Measurements from ENCODE around the gene NSUN2. TPM values are rescaled to one million over a fixed set of nuclear protein-coding genes. Genes with fewer than 3 reads are reported as not detected.

NSUN2 gene
- polyA plus RNA-seq, 3 donors = 24.4 to 63.4 (median 25.6) TPM

GRCh38 chr5:6634788-6635430 is 2.1 kb upstream of the NSUN2 start:
- H3K4me1 ChIP-seq (ENCODE audit: control insufficient read depth in 1 of 2, insufficient read depth in 2 of 2, low read length in 2 of 2) = peaks cover 31 to 49% of the 10 kb centered on the region in 2 donors
- H3K27ac ChIP-seq (ENCODE audit: low read depth in 1 of 2, low read length in 2 of 2) = peak overlapping the region in 1 of 2 donors; percentile 57
- H3K9ac ChIP-seq (ENCODE audit: insufficient read depth, low read length, poor library complexity, severe bottlenecking) = peak overlapping the region; percentile 12
- Mint-ChIP-seq H3K27me3 (ENCODE audit: low read depth in 3 of 3) (peaks cover 1 to 8% (median 3%) of the 10 kb centered on the region in 3 donors), H3K27ac (peak overlapping the region in 4 of 7 donors; percentile 13 to 83 (median 72)), H3K4me3 (peak overlapping the region; percentile 60 to 90), H3K9me3 (no peaks in the 10 kb centered on the region), H3K4me1 (peaks cover 63% of the 10 kb centered on the region), H3K36me3 (peaks cover 38 to 42% of the 10 kb centered on the region in 2 donors)
- DNase-seq = no peak
- peak overlapping the region; percentile 19 for H2AFZ ChIP-seq (ENCODE audit: insufficient read depth, low read depth, low read length, poor library complexity, severe bottlenecking)
- intact Hi-C loops (cut with micrococcal nuclease) = loop anchor here (5.0 to 10.0 kb wide), 4 partner anchors 110 to 1230 kb away; partner anchors contain the start of genes ICE1 (in 2 of the 2), FASTKD3 (in 1 of the 2) and MTRR (in 1 of the 2)
- peaks cover 11 to 39% of the 10 kb centered on the region in 2 donors for H3K36me3 ChIP-seq (replicated peaks in 1 of 2; ENCODE audit: control insufficient read depth in 1 of 2, insufficient read depth in 2 of 2, low read length in 2 of 2)
- H3K9me3 ChIP-seq (replicated peaks in 1 of 2; ENCODE audit: control insufficient read depth in 1 of 2, insufficient read depth in 1 of 2, low read length in 2 of 2) = no peaks in the 10 kb centered on the region
- WGBS (ENCODE audit: insufficient coverage) = 96% methylated on average over 2 of the region's 5 CpGs
- H3K4me3 ChIP-seq (replicated peaks in 1 of 3; ENCODE audit: low read depth in 2 of 3, low read length in 3 of 3) = peak overlapping the region in 2 of 3 experiments; percentile 84 to 94
- TF ChIP-seq CTCF (IDR thresholded peaks at IDR 0.05) = no peak
- H3K27me3 ChIP-seq (ENCODE audit: control insufficient read depth in 2 of 2, insufficient read depth in 2 of 2, low read length in 2 of 2) = no peaks in the 10 kb centered on the region
- peaks cover 90% of the 10 kb centered on the region for H3K79me2 ChIP-seq (ENCODE audit: insufficient read depth, low read length)
- peaks cover 84% of the 10 kb centered on the region for H4K20me1 ChIP-seq (ENCODE audit: insufficient read depth, low read length)
- H3K4me2 ChIP-seq (replicated peaks; ENCODE audit: extremely low read depth, low read length, poor library complexity, severe bottlenecking) = peak overlapping the region; percentile 95

- peak overlapping the region; percentile 88 for H2AFZ ChIP-seq (ENCODE audit: insufficient read depth, low read depth, low read length, poor library complexity, severe bottlenecking)
- peak overlapping the region; percentile 13 to 94 (median 80) for H3K27ac Mint-ChIP-seq
- TF ChIP-seq CTCF (IDR thresholded peaks at IDR 0.05) = no peak
- H3K4me1 Mint-ChIP-seq = peaks cover 63% of the 10 kb centered on the region
- H3K4me1 ChIP-seq (ENCODE audit: control insufficient read depth in 1 of 2, insufficient read depth in 2 of 2, low read length in 2 of 2) = peaks cover 31 to 49% of the 10 kb centered on the region in 2 donors
- WGBS (ENCODE audit: insufficient coverage) = 0% methylated on average over 4 of the region's 6 CpGs
- peak overlapping the region; percentile 84 to 94 (median 84) for H3K4me3 ChIP-seq (replicated peaks in 1 of 3; ENCODE audit: low read depth in 2 of 3, low read length in 3 of 3)
- H3K9me3 Mint-ChIP-seq = no peaks in the 10 kb centered on the region
- H3K4me2 ChIP-seq (replicated peaks; ENCODE audit: extremely low read depth, low read length, poor library complexity, severe bottlenecking) = peak overlapping the region; percentile 95
- H3K27me3 ChIP-seq (ENCODE audit: control insufficient read depth in 2 of 2, insufficient read depth in 2 of 2, low read length in 2 of 2) = no peaks in the 10 kb centered on the region
- peaks cover 17 to 42% of the 10 kb centered on the region in 2 donors for H3K36me3 ChIP-seq (replicated peaks in 1 of 2; ENCODE audit: control insufficient read depth in 1 of 2, insufficient read depth in 2 of 2, low read length in 2 of 2)
- H3K9ac ChIP-seq (ENCODE audit: insufficient read depth, low read length, poor library complexity, severe bottlenecking) = peak overlapping the region; percentile 90
- H3K27me3 Mint-ChIP-seq (ENCODE audit: low read depth in 3 of 3) = peaks cover 1 to 8% (median 2%) of the 10 kb centered on the region in 3 donors
- H3K36me3 Mint-ChIP-seq = peaks cover 43 to 44% of the 10 kb centered on the region in 2 donors
- H4K20me1 ChIP-seq (ENCODE audit: insufficient read depth, low read length) = peaks cover 84% of the 10 kb centered on the region
- peaks cover 90% of the 10 kb centered on the region for H3K79me2 ChIP-seq (ENCODE audit: insufficient read depth, low read length)
- H3K9me3 ChIP-seq (replicated peaks in 1 of 2; ENCODE audit: control insufficient read depth in 1 of 2, insufficient read depth in 1 of 2, low read length in 2 of 2) = no peaks in the 10 kb centered on the region
- intact Hi-C loops (cut with micrococcal nuclease) = loop anchor here (5.0 to 10.0 kb wide), 4 partner anchors 110 to 1230 kb away; partner anchors contain the start of genes ICE1 (in 2 of the 2), FASTKD3 (in 1 of the 2) and MTRR (in 1 of the 2)
- H3K4me3 Mint-ChIP-seq = peak overlapping the region; percentile 86 to 90
- H3K27ac ChIP-seq (ENCODE audit: low read depth in 1 of 2, low read length in 2 of 2) = peak overlapping the region in 1 of 2 donors; percentile 94
- DNase-seq = peak; percentile 28 to 36 (median 33)
Observed at GRCh38 chr5:6634306-6634705, 1.5 kb upstream of the NSUN2 start.

Measured in CD14-positive monocyte (primary cell).